SH-SY5Y (cell line): ENCODE measurements around the gene EEPD1.

ENCODE experiments used
- GATA2 ChIP-seq: IDR thresholded peaks from 2 replicates; pipeline ENCODE4 v1.6.1; 2011; ENCODE audit warnings: mild to moderate bottlenecking, low read depth, low read length
- GATA3 ChIP-seq: IDR thresholded peaks from 2 replicates; pipeline ENCODE4 v1.6.1; 2011; ENCODE audit warnings: low read depth, mild to moderate bottlenecking, low read length, moderate library complexity

EEPD1 gene

DNA sequence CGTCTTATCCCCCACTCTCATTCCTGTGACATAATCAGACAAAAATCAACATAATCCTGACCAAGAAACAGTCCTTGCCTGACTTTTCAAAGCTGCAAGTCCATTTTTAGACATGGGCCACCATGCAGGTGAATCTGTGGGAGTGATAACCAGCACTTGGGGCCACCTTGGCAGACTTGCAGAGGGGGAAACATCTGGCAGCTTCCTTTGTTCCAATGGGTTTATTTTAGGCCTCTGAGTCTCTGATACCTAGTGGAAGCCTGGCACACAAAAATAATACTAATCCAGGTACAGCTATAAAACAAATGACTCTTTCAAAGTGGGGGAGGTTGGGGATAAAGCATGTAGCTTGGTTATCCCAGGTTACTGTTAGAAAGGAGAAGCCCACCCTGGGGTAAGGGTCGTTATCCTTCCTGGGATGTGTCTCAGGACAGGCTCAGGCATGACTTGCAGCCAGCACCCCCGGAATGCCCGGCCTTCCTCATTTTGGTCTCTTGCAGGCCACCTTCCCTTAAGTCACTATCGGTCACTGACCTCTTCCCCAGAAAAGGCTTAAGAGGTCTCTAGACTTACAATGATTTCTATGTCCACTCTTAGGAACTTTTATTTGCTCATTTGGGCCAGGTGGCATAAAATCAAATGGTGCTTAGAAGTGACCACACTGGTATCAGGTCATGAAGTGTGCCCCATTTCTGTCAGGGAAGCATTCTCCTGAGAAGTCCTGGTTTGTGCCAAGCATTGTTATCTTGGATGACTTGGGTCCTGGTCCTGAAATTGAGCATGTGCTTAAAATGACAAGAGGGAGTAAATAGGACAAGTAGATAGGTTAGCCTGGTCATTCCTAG is 37.6 kb downstream of the EEPD1 start:
- TF ChIP-seq GATA3 (no peak), GATA2 (no peak)

DNA sequence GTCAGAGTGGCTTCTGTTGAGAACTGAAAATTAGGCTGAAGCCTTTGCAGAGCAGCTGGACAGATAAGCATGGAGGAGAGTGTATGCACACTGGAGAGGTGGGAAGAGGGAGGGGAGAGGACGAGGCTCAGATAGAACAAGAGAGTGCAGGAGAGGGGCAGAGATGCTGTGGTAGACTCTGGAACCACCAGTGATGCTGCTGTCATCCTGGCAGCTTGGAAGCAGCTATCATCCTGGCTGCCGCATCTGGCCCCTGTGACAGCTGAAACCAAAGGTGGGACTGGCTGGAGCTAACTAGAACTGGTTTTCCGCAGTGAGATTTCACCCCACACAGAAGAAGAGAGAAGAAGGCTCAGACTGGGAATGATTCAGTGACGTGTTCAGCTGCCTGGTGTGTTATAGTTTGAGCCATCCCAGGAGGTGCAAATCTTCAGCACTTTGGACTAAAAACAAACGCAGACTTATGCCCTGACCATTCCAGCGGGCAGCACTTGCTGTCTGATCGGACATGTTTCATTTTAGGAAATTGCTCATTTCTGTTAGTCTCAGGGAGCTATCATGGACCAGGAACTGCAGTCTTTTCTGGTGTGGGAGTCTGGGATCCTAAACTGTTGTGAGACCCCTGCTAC is 38.4 kb downstream of the EEPD1 start:
- TF ChIP-seq GATA3, result no peak
- TF ChIP-seq GATA2, result no peak

GRCh38 chr7:36192053-36192824 is 39.2 kb downstream of the EEPD1 start:
- no peak for TF ChIP-seq GATA2

- TF ChIP-seq GATA2 (no peak), GATA3 (no peak)
Measured at GRCh38 chr7:36192877-36193276, 39.8 kb downstream of the EEPD1 start.

DNA sequence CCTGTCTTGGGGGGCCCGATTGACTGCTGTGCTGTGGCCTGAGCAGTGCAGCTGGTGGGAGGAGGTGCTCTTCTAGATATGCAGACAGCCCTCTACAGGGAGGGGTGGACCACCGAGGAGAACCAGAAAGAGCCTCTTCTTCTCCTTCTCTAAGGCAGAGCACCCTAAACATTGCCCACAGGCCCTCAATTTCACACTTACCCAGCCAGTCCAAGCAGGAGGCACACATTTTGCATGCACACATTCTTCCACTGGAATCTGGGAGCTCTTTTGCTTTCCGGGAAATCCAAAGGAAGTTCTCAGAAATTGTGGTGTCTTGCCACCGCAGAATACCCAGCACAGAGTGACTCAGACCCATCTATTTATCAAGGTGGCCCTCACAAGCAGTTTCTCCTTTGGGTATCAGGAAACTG is 45.8 kb downstream of the EEPD1 start:
- no peak for TF ChIP-seq GATA2
- TF ChIP-seq GATA3, result no peak

DNA sequence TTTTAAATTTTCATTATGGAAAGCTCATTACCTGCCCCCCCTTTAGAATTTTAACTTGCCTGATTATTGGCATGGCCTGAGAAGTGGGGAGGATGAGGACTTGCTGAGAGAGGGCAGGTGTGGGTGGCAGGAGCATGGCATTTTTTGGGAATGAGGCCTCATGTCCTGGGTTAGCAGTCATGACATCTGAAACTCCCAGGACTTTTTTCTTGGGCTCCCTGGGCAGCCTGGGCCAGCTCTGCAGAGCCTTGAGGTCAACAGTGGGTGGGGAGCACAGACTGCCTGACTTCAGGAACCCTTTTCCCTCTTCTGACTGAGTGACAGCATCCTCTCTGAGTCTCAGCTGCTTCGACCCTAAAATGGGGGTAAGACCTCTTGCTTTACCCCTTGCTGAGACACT is 46.3 kb downstream of the EEPD1 start:
- no peak for TF ChIP-seq GATA2
- TF ChIP-seq GATA3, result no peak

- TF ChIP-seq GATA3, result no peak
- no peak for TF ChIP-seq GATA2
Measured at GRCh38 chr7:36201122-36201723, 48.2 kb downstream of the EEPD1 start.

GRCh38 chr7:36202398-36202797 is 49.3 kb downstream of the EEPD1 start:
- no peak for TF ChIP-seq GATA2

- peak; percentile 96 for TF ChIP-seq GATA2
- peak; percentile 88 for TF ChIP-seq GATA3
Measured at GRCh38 chr7:36203071-36203790, 50.2 kb downstream of the EEPD1 start.

DNA sequence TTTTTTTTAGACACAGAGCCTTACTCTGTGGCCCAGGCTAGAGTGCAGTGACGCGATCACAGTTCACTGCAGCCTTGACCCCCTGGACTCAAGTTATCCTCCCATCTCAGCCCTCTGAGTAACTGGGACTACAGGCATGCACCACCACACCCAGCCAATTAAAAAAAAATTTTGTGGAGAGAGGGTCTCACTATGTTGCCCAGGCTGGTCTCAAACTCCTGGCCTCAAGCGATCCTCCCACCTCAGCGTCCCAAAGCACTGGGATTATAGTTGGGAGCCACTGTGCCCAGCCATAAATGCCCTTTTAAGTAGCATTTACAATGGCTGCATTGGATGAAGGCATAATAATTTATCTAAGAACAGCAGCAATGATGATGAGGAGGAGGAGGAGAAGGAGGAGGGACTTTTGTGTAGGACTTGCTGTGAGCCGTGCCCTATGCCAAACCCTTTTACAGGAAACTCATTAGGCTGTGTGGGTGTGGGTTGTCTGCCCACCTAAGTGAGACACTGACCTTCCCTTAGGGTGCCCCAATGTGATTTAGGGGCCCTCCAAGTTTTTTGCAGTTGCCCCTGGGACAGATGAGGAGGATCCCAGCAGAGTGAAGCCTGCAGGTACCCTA is 51.1 kb downstream of the EEPD1 start:
- TF ChIP-seq GATA3 (no peak), GATA2 (no peak)

DNA sequence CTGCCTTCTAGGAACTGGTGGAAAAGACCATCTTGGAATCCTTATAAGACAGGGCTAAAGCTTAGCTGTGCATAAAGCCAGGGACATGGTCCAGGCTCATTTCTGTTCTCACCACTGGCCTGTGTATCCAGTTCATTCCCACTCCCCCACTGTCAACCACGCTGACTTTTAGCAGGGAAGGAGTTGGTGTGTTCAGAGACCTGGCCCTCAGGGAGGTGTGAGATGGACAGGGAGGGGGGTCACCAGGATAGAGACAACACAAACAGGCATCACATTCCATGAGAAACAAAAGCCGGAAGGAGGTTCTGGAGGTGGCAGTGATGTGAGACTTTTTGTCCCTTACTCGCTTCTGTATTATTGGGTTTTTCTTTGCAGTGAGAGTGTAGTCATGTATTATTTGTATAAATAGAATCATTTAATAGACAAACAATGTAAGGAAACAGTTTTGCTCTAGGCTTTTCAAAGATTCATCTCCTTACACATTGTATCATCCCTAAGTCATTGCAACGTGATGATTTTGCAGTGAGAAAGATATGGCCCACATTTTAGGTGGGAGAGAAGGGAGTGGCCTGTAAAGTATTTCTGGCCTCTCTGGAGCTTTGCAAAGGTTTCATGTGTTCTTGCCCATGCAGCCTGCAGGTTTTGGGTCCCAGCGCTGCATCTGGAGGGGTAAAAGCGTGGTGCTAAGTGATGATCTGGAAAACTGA is 52.0 kb downstream of the EEPD1 start:
- TF ChIP-seq GATA2 (no peak), GATA3 (no peak)

GRCh38 chr7:36205803-36206202 is 52.7 kb downstream of the EEPD1 start:
- TF ChIP-seq GATA3 (no peak), GATA2 (no peak)
